ENCODE measurements around the gene PPFIA1.
"Not testable (repeated sequence)": the region's sequence is repeated elsewhere in the genome, so short reads cannot be mapped to it uniquely, and the experiment has no call there.

DNA sequence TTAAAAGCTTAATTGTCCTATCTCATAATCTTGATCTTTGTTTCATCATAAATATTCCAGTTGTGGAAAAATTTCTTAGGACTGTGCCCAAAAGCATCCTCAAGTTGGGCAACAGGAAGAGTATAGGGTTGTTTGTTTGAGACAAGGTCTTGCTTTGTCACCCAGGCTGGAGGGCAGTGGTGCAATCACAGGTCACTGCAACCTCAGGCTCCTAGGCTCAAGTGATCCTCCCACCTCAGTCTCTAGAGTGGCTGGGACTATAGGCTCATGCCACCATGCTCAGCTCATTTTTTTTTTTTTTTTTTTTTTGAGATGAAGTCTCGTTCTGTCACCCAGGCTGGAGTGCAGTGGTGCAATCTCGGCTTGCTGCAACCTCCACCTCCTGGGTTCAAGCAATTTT is 11.4 kb upstream of the PPFIA1 start:
- TF ChIP-seq, protein P1, sequence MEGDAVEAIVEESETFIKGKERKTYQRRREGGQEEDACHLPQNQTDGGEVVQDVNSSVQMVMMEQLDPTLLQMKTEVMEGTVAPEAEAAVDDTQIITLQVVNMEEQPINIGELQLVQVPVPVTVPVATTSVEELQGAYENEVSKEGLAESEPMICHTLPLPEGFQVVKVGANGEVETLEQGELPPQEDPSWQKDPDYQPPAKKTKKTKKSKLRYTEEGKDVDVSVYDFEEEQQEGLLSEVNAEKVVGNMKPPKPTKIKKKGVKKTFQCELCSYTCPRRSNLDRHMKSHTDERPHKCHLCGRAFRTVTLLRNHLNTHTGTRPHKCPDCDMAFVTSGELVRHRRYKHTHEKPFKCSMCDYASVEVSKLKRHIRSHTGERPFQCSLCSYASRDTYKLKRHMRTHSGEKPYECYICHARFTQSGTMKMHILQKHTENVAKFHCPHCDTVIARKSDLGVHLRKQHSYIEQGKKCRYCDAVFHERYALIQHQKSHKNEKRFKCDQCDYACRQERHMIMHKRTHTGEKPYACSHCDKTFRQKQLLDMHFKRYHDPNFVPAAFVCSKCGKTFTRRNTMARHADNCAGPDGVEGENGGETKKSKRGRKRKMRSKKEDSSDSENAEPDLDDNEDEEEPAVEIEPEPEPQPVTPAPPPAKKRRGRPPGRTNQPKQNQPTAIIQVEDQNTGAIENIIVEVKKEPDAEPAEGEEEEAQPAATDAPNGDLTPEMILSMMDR (IDR thresholded peaks at IDR 0.05), result not testable (repeated sequence)
- not testable (repeated sequence) for TF ChIP-seq POLR2A (IDR thresholded peaks at IDR 0.05)

Data from esophagus squamous epithelium (tissue), 4 donors.